ENCODE results near the gene UBE2E2. TPM values are rescaled to one million over a fixed set of nuclear protein-coding genes. Genes with fewer than 3 reads are reported as not detected.

Gene UBE2E2
- total RNA-seq, 3 donors from 2014 or later: 4.8 to 24.4 (median 8.9) TPM

DNA sequence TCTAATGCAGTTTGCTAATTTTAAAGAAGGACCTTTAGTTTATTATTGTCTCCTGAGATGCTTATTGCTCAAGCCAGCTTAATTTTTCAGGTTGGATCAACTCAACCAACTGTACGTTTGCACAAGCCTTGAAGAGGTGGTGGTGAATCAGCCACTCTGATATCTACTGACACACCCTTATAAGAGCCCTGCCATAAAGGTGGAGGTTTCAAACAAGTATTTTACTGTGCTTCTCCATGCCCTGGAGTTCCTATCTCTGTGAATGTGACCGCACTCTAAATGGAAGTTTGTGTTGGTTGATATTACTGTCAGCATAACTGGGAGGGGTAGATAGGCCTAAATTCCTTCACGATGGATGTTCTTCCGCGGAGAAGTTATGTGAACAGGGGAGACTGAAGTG, 305.3 kb downstream of the UBE2E2 start:
- TF ChIP-seq, protein P1, sequence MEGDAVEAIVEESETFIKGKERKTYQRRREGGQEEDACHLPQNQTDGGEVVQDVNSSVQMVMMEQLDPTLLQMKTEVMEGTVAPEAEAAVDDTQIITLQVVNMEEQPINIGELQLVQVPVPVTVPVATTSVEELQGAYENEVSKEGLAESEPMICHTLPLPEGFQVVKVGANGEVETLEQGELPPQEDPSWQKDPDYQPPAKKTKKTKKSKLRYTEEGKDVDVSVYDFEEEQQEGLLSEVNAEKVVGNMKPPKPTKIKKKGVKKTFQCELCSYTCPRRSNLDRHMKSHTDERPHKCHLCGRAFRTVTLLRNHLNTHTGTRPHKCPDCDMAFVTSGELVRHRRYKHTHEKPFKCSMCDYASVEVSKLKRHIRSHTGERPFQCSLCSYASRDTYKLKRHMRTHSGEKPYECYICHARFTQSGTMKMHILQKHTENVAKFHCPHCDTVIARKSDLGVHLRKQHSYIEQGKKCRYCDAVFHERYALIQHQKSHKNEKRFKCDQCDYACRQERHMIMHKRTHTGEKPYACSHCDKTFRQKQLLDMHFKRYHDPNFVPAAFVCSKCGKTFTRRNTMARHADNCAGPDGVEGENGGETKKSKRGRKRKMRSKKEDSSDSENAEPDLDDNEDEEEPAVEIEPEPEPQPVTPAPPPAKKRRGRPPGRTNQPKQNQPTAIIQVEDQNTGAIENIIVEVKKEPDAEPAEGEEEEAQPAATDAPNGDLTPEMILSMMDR (IDR thresholded peaks at IDR 0.05): no peak
- no peak for DNase-seq
- H3K36me3 ChIP-seq (ENCODE audit: low read depth): no peaks in the 10 kb centered on the region
- intact Hi-C loops (cut with DNase I, micrococcal nuclease): no loop called here
- H3K9me3 ChIP-seq: no peaks in the 10 kb centered on the region
- no peaks in the 10 kb centered on the region for H3K4me1 ChIP-seq (ENCODE audit: low read depth)
- ATAC-seq: peak; percentile 86
- H3K4me3 ChIP-seq: no peak overlapping the region

DNA sequence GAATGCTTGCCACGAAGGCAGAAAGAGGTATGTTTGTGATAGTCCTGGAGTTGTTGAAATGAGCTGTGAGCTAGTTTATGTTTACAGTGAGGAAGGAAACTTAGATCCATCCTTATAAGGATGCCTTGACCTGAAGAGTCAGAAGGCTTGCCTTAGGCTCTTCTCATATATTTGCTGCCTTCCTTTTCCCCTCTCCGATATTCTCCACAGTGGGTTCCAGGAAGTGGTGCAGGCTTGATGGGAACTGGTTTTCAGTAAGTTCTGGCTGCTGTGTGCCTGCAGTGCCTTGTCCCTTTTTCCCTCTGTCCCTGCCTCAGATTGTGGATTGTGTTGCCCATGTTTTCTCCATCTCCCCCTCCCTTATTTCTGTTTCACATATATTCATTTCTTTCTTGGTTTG, 315.3 kb downstream of the UBE2E2 start:
- no peak for DNase-seq
- H3K36me3 ChIP-seq (ENCODE audit: low read depth): no peaks in the 10 kb centered on the region
- TF ChIP-seq, protein P1 (IDR thresholded peaks at IDR 0.05): no peak
- intact Hi-C loops (cut with DNase I, micrococcal nuclease): no loop called here
- H3K9me3 ChIP-seq: no peaks in the 10 kb centered on the region
- no peaks in the 10 kb centered on the region for H3K4me1 ChIP-seq (ENCODE audit: low read depth)
- H3K4me3 ChIP-seq: no peak overlapping the region
- ATAC-seq: no peak

DNA sequence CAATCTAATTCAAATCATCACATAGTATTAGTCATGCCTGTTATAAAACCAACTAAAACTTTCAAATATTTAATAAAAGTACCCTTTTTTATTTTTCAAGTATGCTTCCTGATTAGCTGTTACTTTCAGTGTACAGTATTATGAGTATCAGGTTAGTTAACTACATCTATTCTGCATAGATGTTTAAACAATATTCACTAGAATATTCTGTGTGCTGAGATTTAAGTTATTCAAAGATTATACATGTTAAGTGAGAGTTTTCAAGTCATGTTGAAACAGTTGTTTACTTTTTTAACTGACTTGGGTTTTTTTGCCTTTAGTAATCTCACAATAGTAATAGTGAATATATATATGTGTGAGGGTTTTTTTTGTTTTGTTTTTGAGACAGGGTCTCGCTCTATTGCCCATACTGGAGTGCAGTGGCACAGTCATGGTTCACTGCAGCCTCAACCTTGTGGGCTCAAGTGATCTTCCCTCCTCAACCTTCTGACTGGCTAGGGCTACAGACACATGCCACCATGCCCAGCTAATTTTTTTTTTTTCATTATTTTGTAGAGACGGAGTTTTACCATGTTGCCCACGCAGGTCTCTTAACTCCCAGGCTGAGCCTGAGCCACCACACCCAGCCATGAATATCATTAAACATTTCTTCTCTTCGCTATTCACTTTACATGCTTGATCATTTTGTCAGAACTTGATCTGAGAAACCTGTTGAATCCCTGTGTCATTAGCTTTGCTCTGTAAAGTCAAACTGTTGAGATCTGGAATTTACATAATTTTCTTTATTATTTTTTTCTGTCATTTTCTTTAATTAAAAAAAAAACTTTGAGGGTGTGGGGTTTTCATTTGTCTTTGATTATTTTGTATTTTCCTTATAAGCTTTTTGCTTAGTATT, 316.4 kb downstream of the UBE2E2 start:
- H3K4me3 ChIP-seq: no peak overlapping the region
- H3K9me3 ChIP-seq: no peaks in the 10 kb centered on the region
- no peak for DNase-seq
- TF ChIP-seq, protein P1 (IDR thresholded peaks at IDR 0.05): no peak
- ATAC-seq: no peak
- no peaks in the 10 kb centered on the region for H3K4me1 ChIP-seq (ENCODE audit: low read depth)
- intact Hi-C loops (cut with DNase I, micrococcal nuclease): no loop called here
- H3K36me3 ChIP-seq (ENCODE audit: low read depth): no peaks in the 10 kb centered on the region

DNA sequence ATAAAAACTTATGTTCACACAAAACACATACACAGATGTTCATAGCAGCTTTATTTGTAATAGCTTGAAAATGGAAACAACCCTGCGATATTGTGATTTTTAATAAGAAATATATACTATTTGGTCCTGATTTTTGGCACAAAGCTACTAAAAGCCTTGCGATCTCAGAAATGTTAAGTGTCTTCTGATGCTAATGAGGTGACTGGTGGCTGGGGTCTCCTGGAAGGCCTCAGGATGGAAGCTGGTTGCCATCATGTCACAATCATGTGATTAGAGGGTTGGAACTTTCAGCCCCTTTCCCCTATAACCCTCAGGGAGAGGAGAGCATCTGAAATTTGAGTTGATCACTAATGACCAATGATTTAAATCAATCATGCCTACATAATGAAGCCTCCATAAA, 324.2 kb downstream of the UBE2E2 start:
- Histone ChIP-seq H3K9me3 (no peaks in the 10 kb centered on the region), H3K4me3 (no peak overlapping the region), H3K4me1 (ENCODE audit: low read depth) (no peaks in the 10 kb centered on the region), H3K36me3 (ENCODE audit: low read depth) (no peaks in the 10 kb centered on the region)
- ATAC-seq (no peak), DNase-seq (no peak)
- intact Hi-C loops (cut with DNase I, micrococcal nuclease): no loop called here
- TF ChIP-seq, protein P1 (IDR thresholded peaks at IDR 0.05): no peak

DNA sequence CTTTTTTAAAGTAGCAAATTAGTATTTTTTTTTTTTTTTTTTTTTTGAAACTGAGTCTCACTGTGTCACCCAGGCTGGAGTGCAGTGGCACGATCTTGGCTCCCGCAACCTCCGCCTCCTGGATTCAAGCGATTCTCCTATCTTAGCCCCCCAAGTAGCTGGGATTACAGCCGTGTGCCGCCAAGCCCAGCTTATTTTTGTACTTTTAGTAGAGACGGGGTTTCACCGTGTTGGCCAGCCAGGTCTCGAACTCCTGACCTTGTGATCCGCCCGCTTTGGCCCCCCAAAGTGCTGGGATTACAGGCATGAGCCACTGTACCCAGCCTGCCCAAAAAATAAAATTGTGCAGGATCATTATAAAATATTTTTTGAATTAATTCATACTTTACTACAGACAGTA, 330.5 kb downstream of the UBE2E2 start:
- Histone ChIP-seq H3K4me3 (no peak overlapping the region), H3K36me3 (ENCODE audit: low read depth) (no peaks in the 10 kb centered on the region), H3K4me1 (ENCODE audit: low read depth) (no peaks in the 10 kb centered on the region), H3K9me3 (no peaks in the 10 kb centered on the region)
- DNase-seq: no peak
- intact Hi-C loops (cut with DNase I, micrococcal nuclease): no loop called here
- no peak for ATAC-seq
- TF ChIP-seq, protein P1 (IDR thresholded peaks at IDR 0.05): no peak
